ENCODE data around the gene HABP2.

HABP2 gene

GRCh38 chr10:113525713-113526112 lies 27.1 kb upstream of the HABP2 start:
- DNase-seq (ENCODE audit: low read depth in 2 of 3, low spot score in 2 of 3) = no peak

DNA sequence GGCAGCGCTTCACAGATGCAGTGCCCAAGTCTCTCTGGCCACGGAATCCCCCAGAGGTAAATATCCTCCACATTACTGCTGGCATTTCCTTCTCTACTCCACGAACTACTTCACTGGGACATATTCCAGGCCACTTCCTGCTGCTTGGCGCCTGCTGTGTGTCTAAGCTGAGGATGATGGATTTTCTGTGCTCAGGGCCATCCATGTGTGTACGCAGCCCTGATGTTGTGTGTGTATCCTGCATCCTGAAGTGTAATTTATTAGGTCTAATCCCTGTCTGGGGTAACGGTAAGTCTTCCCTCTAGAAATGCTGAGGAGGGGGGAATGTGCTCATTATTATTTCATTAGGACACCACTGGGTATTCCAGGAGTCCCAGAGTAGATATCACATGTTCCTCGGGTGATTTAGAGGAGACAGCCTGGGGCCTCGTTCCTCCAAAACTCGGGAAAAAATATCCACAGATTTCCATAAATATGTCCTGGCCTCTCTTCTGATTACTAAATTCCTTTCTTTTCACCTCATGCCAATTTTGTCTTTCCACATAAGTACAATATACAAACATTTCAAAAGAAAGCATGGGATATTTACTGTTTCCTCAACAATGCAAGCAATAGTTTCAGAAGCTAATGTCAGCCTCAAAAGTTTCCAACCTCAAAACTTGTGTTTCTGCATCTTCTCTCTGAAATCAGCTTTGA lies 25.5 kb upstream of the HABP2 start:
- DNase-seq (ENCODE audit: low read depth in 2 of 3, low spot score in 2 of 3) = no peak

DNA sequence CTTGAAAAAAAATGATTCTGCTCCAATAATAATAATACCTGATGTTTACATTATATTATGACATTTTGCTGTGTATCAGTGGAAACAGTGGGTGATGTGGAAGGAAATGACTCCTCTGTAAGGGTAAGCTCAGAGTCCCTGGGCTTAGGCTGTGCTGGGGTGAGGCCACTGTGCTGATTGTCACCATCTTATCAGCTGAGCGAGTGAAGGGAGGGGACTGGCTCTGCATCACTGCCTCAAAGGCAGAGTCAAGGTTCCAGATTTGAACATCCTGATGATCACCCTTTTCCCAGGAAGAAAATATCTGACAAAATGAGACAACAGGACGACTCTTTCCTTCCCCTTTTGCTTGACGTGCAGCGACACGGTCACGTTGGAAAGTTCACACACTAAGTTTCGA lies 24.0 kb upstream of the HABP2 start:
- no peak for DNase-seq (ENCODE audit: low read depth in 2 of 3, low spot score in 2 of 3)

DNA sequence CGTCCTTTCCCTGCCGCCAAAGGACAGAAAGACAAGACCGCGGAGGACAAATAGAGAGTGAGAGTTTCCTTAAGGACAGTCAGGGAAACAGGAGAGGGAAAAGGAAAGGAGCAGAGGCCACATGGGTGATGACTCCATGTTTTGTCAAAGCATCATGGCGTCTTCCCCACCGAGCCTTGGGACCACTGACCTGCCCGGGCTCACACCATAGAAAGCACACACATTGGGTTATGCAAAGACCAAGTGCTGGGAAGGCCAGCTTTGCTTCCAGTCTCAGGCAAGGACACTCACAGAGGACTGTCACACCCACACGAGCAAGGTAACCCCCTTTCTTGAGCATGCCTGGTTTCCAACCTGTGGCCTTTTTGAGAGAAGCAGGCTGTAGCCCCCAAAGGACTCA lies 23.3 kb upstream of the HABP2 start:
- DNase-seq (ENCODE audit: low read depth in 2 of 3, low spot score in 2 of 3) = no peak

- no peak for DNase-seq (ENCODE audit: low read depth in 2 of 3, low spot score in 2 of 3)
Observed at GRCh38 chr10:113530476-113530875, 22.4 kb upstream of the HABP2 start.

DNA sequence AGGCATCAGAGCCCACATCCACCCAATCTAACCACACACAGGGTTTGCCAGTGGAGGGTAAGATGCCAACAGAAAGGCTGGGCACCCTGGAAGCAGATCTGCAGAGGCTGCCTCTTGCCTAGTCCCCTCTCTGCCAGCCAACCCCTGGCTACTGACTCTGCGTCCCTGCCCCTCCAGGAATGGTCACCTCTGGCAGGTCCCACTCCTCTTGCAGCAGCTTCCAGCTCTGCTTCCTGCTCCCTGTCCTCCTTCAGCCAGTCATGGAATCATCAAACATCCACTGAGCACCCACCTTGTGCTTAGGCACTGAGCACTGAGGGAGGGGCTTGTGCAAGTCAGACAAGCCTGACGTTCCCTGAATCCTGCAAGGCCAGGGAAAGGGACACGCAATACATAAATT lies 20.1 kb upstream of the HABP2 start:
- DNase-seq (ENCODE audit: low read depth in 2 of 3, low spot score in 2 of 3) = no peak

GRCh38 chr10:113533801-113534200 lies 19.1 kb upstream of the HABP2 start:
- no peak for DNase-seq (ENCODE audit: low read depth in 2 of 3, low spot score in 2 of 3)

GRCh38 chr10:113534423-113534822 lies 18.4 kb upstream of the HABP2 start:
- DNase-seq (ENCODE audit: low read depth in 2 of 3, low spot score in 2 of 3) = no peak

GRCh38 chr10:113537672-113538071 lies 15.2 kb upstream of the HABP2 start:
- no peak for DNase-seq (ENCODE audit: low read depth in 2 of 3, low spot score in 2 of 3)

- DNase-seq (ENCODE audit: low read depth in 2 of 3, low spot score in 2 of 3) = no peak
Observed at GRCh38 chr10:113538151-113538550, 14.7 kb upstream of the HABP2 start.

- no peak for DNase-seq (ENCODE audit: low read depth in 2 of 3, low spot score in 2 of 3)
Observed at GRCh38 chr10:113539789-113540188, 13.1 kb upstream of the HABP2 start.

DNA sequence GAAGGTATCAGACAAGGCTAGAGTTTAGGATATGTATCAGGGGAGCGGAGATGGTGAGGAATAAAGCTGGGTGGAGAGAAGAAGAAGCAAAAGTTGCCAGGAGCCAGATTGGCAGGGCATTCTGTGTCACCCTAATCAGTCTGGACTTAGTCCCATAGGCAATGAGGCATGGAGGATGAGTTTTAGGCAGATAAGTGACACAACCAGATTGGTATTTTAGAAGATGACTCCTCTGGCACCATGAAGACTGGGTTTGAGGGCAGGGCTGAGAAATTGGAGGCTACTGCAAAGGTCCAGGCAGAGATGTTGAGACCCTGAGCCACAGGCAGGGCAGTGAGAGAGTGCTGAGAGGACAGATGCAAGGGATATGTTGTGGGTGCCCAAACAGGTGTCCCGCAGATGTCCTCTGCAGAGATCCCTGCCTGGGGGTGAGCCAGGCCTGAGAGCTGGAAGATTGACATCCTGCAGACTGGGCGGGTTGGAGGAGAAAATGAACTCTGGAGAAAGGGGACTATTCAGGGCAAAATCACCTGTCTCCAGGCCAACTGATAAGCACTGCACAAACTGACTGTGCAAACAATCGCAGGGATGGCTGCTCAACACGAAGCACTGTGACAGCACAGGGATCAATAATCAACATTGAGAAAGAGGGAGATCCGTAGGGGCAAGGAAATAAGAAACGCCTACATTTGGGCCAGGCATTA lies 11.9 kb upstream of the HABP2 start:
- no peak for DNase-seq (ENCODE audit: low read depth in 2 of 3, low spot score in 2 of 3)

DNA sequence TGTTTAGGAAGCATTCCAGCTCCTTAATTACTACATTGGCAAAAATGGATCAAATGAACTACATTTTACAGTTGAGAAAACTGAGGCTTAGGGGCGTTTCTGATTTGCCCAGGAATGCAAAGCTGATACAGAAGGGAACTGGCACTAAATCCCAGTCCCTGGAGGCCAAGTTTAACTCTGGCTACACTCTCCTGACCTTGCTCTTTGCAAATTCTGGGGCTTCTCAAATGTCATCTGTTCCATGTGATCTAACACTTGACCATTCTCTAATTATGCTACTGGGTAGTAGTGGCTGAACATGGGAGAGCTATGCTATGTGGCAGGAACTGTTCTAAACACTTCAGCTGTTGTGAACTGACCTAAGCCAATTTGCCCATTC lies 11.3 kb upstream of the HABP2 start:
- no peak for DNase-seq (ENCODE audit: low read depth in 2 of 3, low spot score in 2 of 3)

DNA sequence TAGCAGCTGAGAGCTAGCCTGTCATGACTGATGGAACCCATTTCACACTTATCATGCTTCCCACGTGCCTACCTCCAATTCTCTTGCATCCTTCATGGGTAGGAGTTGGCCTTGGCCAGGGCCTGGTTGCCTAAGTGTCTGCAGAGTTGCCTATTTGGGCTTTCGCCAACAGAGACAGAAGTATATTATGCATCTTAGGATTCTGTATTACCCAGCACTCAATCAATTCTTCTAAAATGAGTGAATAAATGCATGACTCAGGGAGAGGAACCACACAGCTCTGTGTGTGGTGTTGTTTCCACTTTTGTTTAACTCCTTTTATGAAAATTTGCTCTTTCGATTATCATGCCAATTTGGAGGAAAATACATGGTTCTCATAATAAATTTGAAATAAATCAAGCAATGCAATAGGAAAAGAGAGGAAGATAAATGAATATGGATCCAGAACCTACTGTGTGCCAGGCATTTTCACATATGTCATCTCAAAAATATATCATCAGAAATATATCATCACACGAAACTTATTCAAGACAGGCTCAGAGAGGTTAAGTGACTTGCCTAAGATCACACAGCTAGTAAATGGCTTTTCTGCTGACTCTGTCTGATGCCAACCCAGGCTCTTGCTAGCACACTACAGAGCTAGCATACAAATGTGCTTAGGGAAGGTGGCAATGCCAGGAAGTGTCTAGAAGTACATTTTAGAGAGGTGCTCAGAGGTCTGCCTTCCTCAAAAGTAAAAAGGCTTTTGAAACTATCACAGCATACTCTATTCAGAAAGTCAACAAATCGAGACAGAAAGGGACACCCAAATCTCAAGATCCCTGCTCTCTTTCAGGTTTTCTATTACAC lies 9.5 kb upstream of the HABP2 start:
- no peak for DNase-seq (ENCODE audit: low read depth in 2 of 3, low spot score in 2 of 3)

DNA sequence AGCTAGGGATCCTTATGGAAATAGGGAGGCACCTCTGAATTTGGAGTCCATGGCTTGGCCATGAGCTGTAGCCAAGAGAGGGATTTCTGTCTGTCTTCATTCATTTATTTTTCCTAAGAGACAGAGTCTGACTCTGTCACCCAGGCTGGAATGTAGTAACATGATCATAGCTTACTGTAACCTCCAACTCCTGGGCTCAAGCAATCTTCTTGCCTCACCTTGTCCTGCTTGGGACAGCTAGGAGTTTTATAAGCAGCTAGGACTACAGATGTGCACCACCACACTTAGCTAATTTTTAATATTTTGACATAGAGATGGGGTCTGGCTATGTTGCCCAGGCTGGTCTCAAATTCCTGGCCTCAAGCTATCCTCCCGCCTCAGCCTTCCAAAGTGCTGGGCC lies 8.5 kb upstream of the HABP2 start:
- DNase-seq (ENCODE audit: low read depth in 2 of 3, low spot score in 2 of 3) = no peak

DNA sequence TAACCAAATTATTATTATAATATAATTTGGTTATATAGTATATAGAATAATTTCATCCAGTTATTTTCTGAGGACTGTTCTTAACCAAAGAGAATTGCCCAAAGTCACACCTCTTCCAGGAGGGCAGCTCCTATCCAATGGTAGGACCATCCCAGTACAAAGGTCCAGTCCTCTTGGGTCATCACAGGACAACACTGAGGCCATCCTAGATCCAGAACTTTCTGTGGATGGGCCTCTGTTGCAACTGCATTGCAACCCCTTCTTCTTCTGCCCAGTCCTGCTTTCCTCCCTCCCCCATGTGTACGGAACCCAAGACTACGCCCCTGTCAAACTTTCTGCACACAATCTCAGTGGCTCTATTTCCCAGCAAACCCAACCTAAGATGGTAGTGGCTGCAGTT lies 5.4 kb upstream of the HABP2 start:
- DNase-seq (ENCODE audit: low read depth in 2 of 3, low spot score in 2 of 3) = no peak

- DNase-seq (ENCODE audit: low read depth in 2 of 3, low spot score in 2 of 3) = no peak
Observed at GRCh38 chr10:113549856-113550255, 3.0 kb upstream of the HABP2 start.

- no peak for DNase-seq (ENCODE audit: low read depth in 2 of 3, low spot score in 2 of 3)
Observed at GRCh38 chr10:113550365-113550764, 2.5 kb upstream of the HABP2 start.

- no peak for DNase-seq (ENCODE audit: low read depth in 2 of 3, low spot score in 2 of 3)
Observed at GRCh38 chr10:113552014-113552413, 839 bp upstream of the HABP2 start.

GRCh38 chr10:113553149-113553548 lies 296 bp downstream of the HABP2 start:
- no peak for DNase-seq (ENCODE audit: low read depth in 2 of 3, low spot score in 2 of 3)

GRCh38 chr10:113554214-113554613 lies 1.4 kb downstream of the HABP2 start:
- no peak for DNase-seq (ENCODE audit: low read depth in 2 of 3, low spot score in 2 of 3)

DNA sequence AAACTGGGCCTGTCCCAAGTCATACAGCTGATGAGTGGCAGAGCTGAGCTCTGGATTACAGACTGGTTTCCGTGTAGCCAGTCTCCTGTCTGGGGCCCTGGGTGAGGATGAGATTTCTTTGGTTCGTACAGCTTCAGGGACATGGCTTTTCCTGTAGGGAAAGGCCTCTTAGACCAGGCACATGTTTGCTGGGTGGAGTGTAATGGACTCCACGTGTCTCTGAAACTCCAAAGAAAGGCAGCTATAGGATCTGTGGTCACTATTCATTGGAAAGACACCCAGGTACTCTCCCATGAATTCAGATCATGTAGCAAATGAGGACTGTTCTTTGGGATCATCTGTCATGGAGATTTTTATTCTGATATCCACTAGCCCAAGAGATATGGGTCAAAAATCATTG lies 2.4 kb downstream of the HABP2 start:
- no peak for DNase-seq (ENCODE audit: low read depth in 2 of 3, low spot score in 2 of 3)

All from activated CD8-positive, alpha-beta memory T cell treated with anti-CD3 and anti-CD28 coated beads for 48 hours (primary cell).